SW 1271 (cell line): Measurements from ENCODE around the gene CD40.
A peak's percentile ranks its signal among the peaks of the same experiment; 100 is the strongest.

Source experiments
- DNase-seq, 2 experiments: peaks; one replicate each; lab custom pipeline; 2025; lab: John Stamatoyannopoulos, UW

The CD40 gene

GRCh38 chr20:46122516-46123481, 4.7 kb downstream of the CD40 start:
- DNase-seq = no peak

- DNase-seq = no peak
These were observed 5.5 kb downstream of the CD40 start for GRCh38 chr20:46123482-46124245.

- no peak for DNase-seq
These were observed 8.4 kb downstream of the CD40 start for GRCh38 chr20:46126440-46127056.

- DNase-seq = no peak
These were observed 9.4 kb downstream of the CD40 start for GRCh38 chr20:46127396-46128010.

GRCh38 chr20:46128310-46129151, 10.4 kb downstream of the CD40 start:
- DNase-seq = no peak

- DNase-seq = no peak
These were observed 11.9 kb downstream of the CD40 start for GRCh38 chr20:46129955-46130481.

GRCh38 chr20:46130534-46130933, 12.4 kb downstream of the CD40 start:
- DNase-seq = no peak

- no peak for DNase-seq
These were observed 13.3 kb downstream of the CD40 start for GRCh38 chr20:46131396-46131795.

- DNase-seq = peak in 1 of 2 experiments; percentile 50
These were observed 14.6 kb downstream of the CD40 start for GRCh38 chr20:46132705-46133120.

GRCh38 chr20:46133886-46134654, 16.0 kb downstream of the CD40 start:
- no peak for DNase-seq

GRCh38 chr20:46134716-46135115, 16.6 kb downstream of the CD40 start:
- no peak for DNase-seq

GRCh38 chr20:46135856-46136633, 17.9 kb downstream of the CD40 start:
- DNase-seq = no peak

- DNase-seq = no peak
These were observed 19.7 kb downstream of the CD40 start for GRCh38 chr20:46137816-46138215.

- DNase-seq = no peak
These were observed 21.3 kb downstream of the CD40 start for GRCh38 chr20:46139266-46139889.

- DNase-seq = no peak
These were observed 21.9 kb downstream of the CD40 start for GRCh38 chr20:46139908-46140482.

GRCh38 chr20:46142124-46142523, 24.0 kb downstream of the CD40 start:
- no peak for DNase-seq

- no peak for DNase-seq
These were observed 26.4 kb downstream of the CD40 start for GRCh38 chr20:46144432-46145025.

GRCh38 chr20:46145713-46146112, 27.6 kb downstream of the CD40 start:
- DNase-seq = no peak
